Measurements from ENCODE around the gene ZNF319. TPM values are rescaled to one million over a fixed set of nuclear protein-coding genes. Genes with fewer than 3 reads are reported as not detected.

Gene ZNF319
- total and polyA plus RNA-seq, 2 of the 13 experiments (the other 11 are each of a cell fraction or from before 2014, with no cell fraction given): 2.4 to 3.6 TPM

DNA sequence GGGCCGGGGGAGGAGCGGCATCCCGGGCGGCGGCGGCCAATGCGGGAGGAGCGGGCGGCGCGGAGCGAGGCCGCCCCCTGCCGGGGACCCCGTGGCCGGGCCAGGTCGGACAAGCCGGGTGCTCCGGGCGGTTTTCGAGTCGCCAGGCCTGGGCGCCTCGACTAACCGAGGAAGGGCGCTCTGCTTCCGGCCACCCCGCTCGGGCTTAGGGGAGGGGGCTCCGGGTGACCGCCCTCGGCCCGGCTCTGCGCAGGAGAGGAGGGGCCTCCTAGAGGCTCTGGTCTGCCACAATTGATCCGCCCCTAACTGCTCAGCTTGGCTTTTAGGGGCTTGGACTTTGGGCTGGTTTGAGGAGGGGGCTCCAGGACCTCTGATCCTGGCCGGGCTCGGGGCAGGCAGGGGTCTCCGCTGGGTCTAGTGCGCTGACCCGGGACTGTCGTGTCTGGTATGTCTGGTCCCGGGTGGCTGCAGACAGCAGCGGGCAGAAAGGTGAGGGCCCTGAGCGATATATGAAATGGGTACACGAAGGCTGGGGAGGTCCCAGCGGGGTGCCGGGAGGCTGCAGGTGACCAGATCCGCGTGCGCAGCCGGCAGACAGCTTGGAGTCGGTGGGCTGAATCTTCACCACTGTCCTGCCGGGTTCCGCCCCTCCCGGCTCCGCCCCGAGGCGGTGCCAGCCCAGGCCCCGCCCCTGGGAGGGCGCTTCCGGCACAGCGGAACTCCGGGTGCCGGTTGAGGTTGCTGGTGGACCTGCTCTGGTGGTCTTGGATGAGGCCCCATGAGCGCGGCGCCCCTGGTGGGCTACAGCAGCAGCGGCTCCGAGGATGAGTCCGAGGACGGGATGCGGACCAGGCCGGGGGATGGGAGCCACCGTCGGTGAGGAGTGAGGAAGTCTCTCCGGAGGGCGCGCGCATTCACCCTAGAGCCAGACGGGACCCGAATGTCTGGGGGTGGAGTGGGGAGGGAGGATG, 519 bp upstream of the ZNF319 start, which contains the start of gene USB1 (continued):
- TF ChIP-seq ZNF142 (CRISPR knock-in tag; IDR thresholded peaks at IDR 0.05) (0 out of 2 replicates have a peak, but pooled peaks have one; percentile 52), ZNF629 (CRISPR knock-in tag; conservative IDR thresholded peaks at IDR 0.05) (peak; percentile 97), HOXA3 (CRISPR knock-in tag; IDR thresholded peaks at IDR 0.05) (peak; percentile 53; the same call in 1 of the 2 replicates), ZNF317 (CRISPR knock-in tag; IDR thresholded peaks at IDR 0.05) (peak; percentile 51; the same call in 1 of the 2 replicates), ZFP91 (CRISPR knock-in tag; IDR thresholded peaks at IDR 0.05; ENCODE audit: borderline replicate concordance) (peak; percentile 93), ZC3H13 (CRISPR knock-in tag; IDR thresholded peaks at IDR 0.05) (no peak), THAP8 (CRISPR knock-in tag; IDR thresholded peaks at IDR 0.05; ENCODE audit: borderline replicate concordance) (no peak; the same call in 1 of the 2 replicates), SP1 (IDR thresholded peaks at IDR 0.05) (no peak), SP1 (CRISPR knock-in tag; IDR thresholded peaks at IDR 0.05) (peak; percentile 95), ZNF720 (CRISPR knock-in tag; IDR thresholded peaks at IDR 0.05) (no peak), ZNF224 (CRISPR knock-in tag; IDR thresholded peaks at IDR 0.05) (no peak; the same call in 1 of the 2 replicates), ZFP36L1 (CRISPR knock-in tag; IDR thresholded peaks at IDR 0.05) (peak; percentile 44; the same call in 1 of the 2 replicates), SP2 (CRISPR knock-in tag; IDR thresholded peaks at IDR 0.05) (peak; percentile 66), ZBTB44 (CRISPR knock-in tag; IDR thresholded peaks at IDR 0.05) (0 out of 2 replicates have a peak, but pooled peaks have one; percentile 13)
- TF ChIP-seq, protein P1, sequence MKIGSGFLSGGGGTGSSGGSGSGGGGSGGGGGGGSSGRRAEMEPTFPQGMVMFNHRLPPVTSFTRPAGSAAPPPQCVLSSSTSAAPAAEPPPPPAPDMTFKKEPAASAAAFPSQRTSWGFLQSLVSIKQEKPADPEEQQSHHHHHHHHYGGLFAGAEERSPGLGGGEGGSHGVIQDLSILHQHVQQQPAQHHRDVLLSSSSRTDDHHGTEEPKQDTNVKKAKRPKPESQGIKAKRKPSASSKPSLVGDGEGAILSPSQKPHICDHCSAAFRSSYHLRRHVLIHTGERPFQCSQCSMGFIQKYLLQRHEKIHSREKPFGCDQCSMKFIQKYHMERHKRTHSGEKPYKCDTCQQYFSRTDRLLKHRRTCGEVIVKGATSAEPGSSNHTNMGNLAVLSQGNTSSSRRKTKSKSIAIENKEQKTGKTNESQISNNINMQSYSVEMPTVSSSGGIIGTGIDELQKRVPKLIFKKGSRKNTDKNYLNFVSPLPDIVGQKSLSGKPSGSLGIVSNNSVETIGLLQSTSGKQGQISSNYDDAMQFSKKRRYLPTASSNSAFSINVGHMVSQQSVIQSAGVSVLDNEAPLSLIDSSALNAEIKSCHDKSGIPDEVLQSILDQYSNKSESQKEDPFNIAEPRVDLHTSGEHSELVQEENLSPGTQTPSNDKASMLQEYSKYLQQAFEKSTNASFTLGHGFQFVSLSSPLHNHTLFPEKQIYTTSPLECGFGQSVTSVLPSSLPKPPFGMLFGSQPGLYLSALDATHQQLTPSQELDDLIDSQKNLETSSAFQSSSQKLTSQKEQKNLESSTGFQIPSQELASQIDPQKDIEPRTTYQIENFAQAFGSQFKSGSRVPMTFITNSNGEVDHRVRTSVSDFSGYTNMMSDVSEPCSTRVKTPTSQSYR (CRISPR knock-in tag; IDR thresholded peaks at IDR 0.05; ENCODE audit: borderline replicate concordance): no peak; the same call in 1 of the 2 replicates
